K562 (cell line): ENCODE measurements around the gene PRDX2. TPM values are rescaled to one million over a fixed set of nuclear protein-coding genes. Genes with fewer than 3 reads are reported as not detected.
A peak's percentile ranks its signal among the peaks of the same experiment; 100 is the strongest.

ENCODE experiments used
- ASH1L ChIP-seq: fragments of 450-650 bp; IDR thresholded peaks from 2 replicates; pipeline ENCODE4 v1.6.1; 2018; ENCODE audit warnings: borderline replicate concordance, mild to moderate bottlenecking, low read depth; ENCODE audit not compliant: partially characterized antibody
- CEBPG ChIP-seq, 3 experiments: fragments of 200-800 bp in 1 of 3; sonication (Bioruptor generic) in 1 of 3; sonication (generic) in 1 of 3; formaldehyde crosslinking in 1 of 3; IDR thresholded peaks in 2 of 3; conservative IDR thresholded peaks in 1 of 3; 2 replicates each; pipeline versions ENCODE4 v1.6.1 to v1.8.0; 2016 to 2022; ENCODE audit warnings: missing compliant biosample characterization in 2 of 3, missing genetic modification characterization in 2 of 3, mild to moderate bottlenecking in 1 of 3, missing genetic modification reagents in 1 of 3
- CREB1 ChIP-seq, 2 experiments: sonication (generic) in 1 of 2; formaldehyde crosslinking in 1 of 2; IDR thresholded peaks; 2 replicates each; pipeline versions ENCODE4 v1.6.1 to v1.8.0; 2012 to 2022; ENCODE audit warnings: inconsistent platforms in 1 of 2, mild to moderate bottlenecking in 1 of 2, missing genetic modification reagents in 1 of 2, moderate library complexity in 1 of 2
- ETS2 ChIP-seq: IDR thresholded peaks from 2 replicates; pipeline ENCODE4 v1.6.1; 2016; ENCODE audit warnings: borderline replicate concordance, missing genetic modification characterization, mild to moderate bottlenecking, moderate library complexity, missing compliant biosample characterization; ENCODE audit not compliant: poor library complexity, severe bottlenecking
- HCFC1 ChIP-seq: IDR thresholded peaks from 2 replicates; pipeline ENCODE4 v1.6.1; 2012; ENCODE audit warnings: low read depth, low read length, improper control_type of control experiment
- HDAC2 ChIP-seq: fragments of 450-650 bp; IDR thresholded peaks from 2 replicates; pipeline ENCODE4 v1.6.1; 2016; ENCODE audit warnings: mild to moderate bottlenecking
- NFIX ChIP-seq: fragments of 250-450 bp; sonication (Bioruptor Pico); IDR thresholded peaks from 2 replicates; pipeline ENCODE4 v1.4.0; 2020; ENCODE audit warnings: low read depth, mild to moderate bottlenecking, moderate library complexity
- POLR2B ChIP-seq: fragments of 450-650 bp; IDR thresholded peaks from 2 replicates; pipeline ENCODE4 v1.6.1; 2018; ENCODE audit warnings: low read depth; ENCODE audit not compliant: partially characterized antibody
- PYGO2 ChIP-seq: fragments of 450-650 bp; IDR thresholded peaks from 2 replicates; pipeline ENCODE4 v1.6.1; 2016; ENCODE audit warnings: mild to moderate bottlenecking, missing genetic modification characterization, moderate library complexity, missing compliant biosample characterization
- RAD21 ChIP-seq, 2 experiments: fragments of 250-450 bp in 1 of 2; fragments of 450-650 bp in 1 of 2; sonication (Bioruptor Pico) in 1 of 2; formaldehyde crosslinking in 1 of 2; IDR thresholded peaks in 1 of 2; conservative IDR thresholded peaks in 1 of 2; 2 replicates each; pipeline versions ENCODE4 v1.4.0 to v1.8.0; 2020 to 2022; ENCODE audit warnings: mild to moderate bottlenecking in 2 of 2, moderate library complexity in 1 of 2
- RBM25 ChIP-seq: fragments of 200-400 bp; formaldehyde crosslinking; IDR thresholded peaks from 2 replicates; pipeline ENCODE4 v1.6.1; 2018; ENCODE audit warnings: low read length, low read depth, moderate library complexity; ENCODE audit not compliant: severe bottlenecking
- RFX7 ChIP-seq: fragments of 250-450 bp; sonication (Bioruptor Pico); IDR thresholded peaks from 2 replicates; pipeline ENCODE4 v1.5.1; 2021; ENCODE audit warnings: mild to moderate bottlenecking
- SIN3A ChIP-seq, 2 experiments: fragments of 150-350 bp in 1 of 2; IDR thresholded peaks; 2 replicates each; pipeline ENCODE4 v1.6.1; 2011 to 2016; ENCODE audit warnings: borderline replicate concordance in 2 of 2, low read depth in 2 of 2, low read length in 2 of 2, mild to moderate bottlenecking in 2 of 2, moderate library complexity in 2 of 2; ENCODE audit not compliant: control insufficient read depth in 1 of 2
- SRF ChIP-seq, 2 experiments: fragments of 250-450, 450-650 bp in 1 of 2; sonication (Bioruptor Pico) in 1 of 2; sonication (generic) in 1 of 2; formaldehyde crosslinking; IDR thresholded peaks; 2 replicates each; pipeline versions ENCODE4 v1.5.0 to v1.5.1; 2020 to 2022; ENCODE audit warnings: mild to moderate bottlenecking in 1 of 2, missing genetic modification reagents in 1 of 2
- TEAD4 ChIP-seq, 2 experiments: sonication (generic) in 1 of 2; formaldehyde crosslinking in 1 of 2; IDR thresholded peaks; 2 replicates each; pipeline versions ENCODE4 v1.6.1 to v1.8.0; 2012 to 2022; ENCODE audit warnings: borderline replicate concordance in 1 of 2, inconsistent platforms in 1 of 2, low read length in 1 of 2, mild to moderate bottlenecking in 1 of 2, missing genetic modification reagents in 1 of 2
- ZNF121 ChIP-seq: sonication (generic); formaldehyde crosslinking; conservative IDR thresholded peaks from 2 replicates; pipeline ENCODE4 v1.8.0; 2022; ENCODE audit warnings: missing genetic modification reagents
- ZNF224 ChIP-seq: sonication (generic); formaldehyde crosslinking; IDR thresholded peaks from 2 replicates; pipeline ENCODE4 v1.8.0; 2022; ENCODE audit warnings: mild to moderate bottlenecking, missing genetic modification reagents
- ZNF282 ChIP-seq: sonication (generic); formaldehyde crosslinking; IDR thresholded peaks from 2 replicates; pipeline ENCODE4 v1.8.1; 2023; ENCODE audit warnings: missing genetic modification reagents
- ZNF384 ChIP-seq: IDR thresholded peaks from 2 replicates; pipeline ENCODE4 v1.6.1; 2012; ENCODE audit warnings: low read depth, low read length, improper control_type of control experiment
- ZNF445 ChIP-seq: fragments of 250-450 bp; sonication (Bioruptor Pico); IDR thresholded peaks from 2 replicates; pipeline ENCODE4 v1.4.0; 2020; ENCODE audit warnings: low read depth, mild to moderate bottlenecking, moderate library complexity
- ZNF551 ChIP-seq: fragments of 250-450 bp; sonication (Bioruptor Pico); IDR thresholded peaks from 2 replicates; pipeline ENCODE4 v1.5.0; 2021; ENCODE audit warnings: mild to moderate bottlenecking, moderate library complexity
- polyA plus RNA-seq, 8 experiments: library from polyadenylated mRNA; depleted of rRNA in 4 of 8; stranded (reverse) in 5 of 8; unstranded in 3 of 8; fragments of >200 nt; fragmentation: Nextera tagmentation in 2 of 8; fragmentation: Illumina TruSeq in 1 of 8; extraction: Ambion mirVana in 2 of 8; extraction: Trizol in 1 of 8; gene quantifications; 2 replicates each; pipeline versions ENCODE4 v1.2.1 to v1.2.3, GENCODE V29; 2011 to 2014; ENCODE audit warnings: inconsistent platforms in 1 of 8, missing spikeins in 1 of 8
- total RNA-seq, 7 experiments: library from RNA; depleted of rRNA in 6 of 7; stranded (reverse); fragments of >200 nt in 6 of 7; fragmentation: Illumina TruSeq in 2 of 7; extraction: Trizol in 2 of 7; gene quantifications; 2 replicates each; pipeline versions ENCODE4 v1.2.1 to v1.2.3, GENCODE V29; 2011 to 2021; ENCODE audit warnings: low replicate concordance in 1 of 7
- TF ChIP-seq, protein P1 (sequence below): fragments of 250-450 bp; sonication (Bioruptor Pico); IDR thresholded peaks from 2 replicates; pipeline ENCODE4 v1.8.0; 2021; ENCODE audit warnings: moderate library complexity, mild to moderate bottlenecking, inconsistent platforms
- TF ChIP-seq, protein P2 (sequence below): fragments of 250-450 bp; sonication (Bioruptor Pico); IDR thresholded peaks from 2 replicates; pipeline ENCODE4 v1.8.0; 2021; ENCODE audit warnings: borderline replicate concordance, mild to moderate bottlenecking, moderate library complexity; ENCODE audit not compliant: poor library complexity, severe bottlenecking
- TF ChIP-seq, protein P3 (sequence below): fragments of 450-650 bp; IDR thresholded peaks from 2 replicates; pipeline ENCODE4 v1.7.0; 2016; ENCODE audit warnings: borderline replicate concordance

Gene PRDX2
- total and polyA plus RNA-seq, 9 of the 15 experiments (the other 6 are each of a cell fraction or from before 2014, with no cell fraction given), result 206 to 1,183 (median 415) TPM

DNA sequence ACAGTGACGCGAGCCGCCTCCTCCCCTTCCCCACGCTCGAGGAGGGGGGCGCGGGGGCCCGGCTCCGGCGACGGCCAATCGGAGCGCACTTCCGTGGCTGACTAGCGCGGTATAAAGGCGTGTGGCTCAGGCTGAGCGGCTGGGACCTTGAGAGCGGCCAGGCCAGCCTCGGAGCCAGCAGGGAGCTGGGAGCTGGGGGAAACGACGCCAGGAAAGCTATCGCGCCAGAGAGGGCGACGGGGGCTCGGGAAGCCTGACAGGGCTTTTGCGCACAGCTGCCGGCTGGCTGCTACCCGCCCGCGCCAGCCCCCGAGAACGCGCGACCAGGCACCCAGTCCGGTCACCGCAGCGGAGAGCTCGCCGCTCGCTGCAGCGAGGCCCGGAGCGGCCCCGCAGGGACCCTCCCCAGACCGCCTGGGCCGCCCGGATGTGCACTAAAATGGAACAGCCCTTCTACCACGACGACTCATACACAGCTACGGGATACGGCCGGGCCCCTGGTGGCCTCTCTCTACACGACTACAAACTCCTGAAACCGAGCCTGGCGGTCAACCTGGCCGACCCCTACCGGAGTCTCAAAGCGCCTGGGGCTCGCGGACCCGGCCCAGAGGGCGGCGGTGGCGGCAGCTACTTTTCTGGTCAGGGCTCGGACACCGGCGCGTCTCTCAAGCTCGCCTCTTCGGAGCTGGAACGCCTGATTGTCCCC is 10.1 kb downstream of the PRDX2 start, which contains the start of gene JUNB (continued):
- peak; percentile 77 for TF ChIP-seq CREB1 (IDR thresholded peaks at IDR 0.05)
- peak; percentile 88 for TF ChIP-seq CREB1 (CRISPR knock-in tag; IDR thresholded peaks at IDR 0.05)
- TF ChIP-seq HDAC2, result no peak
- TF ChIP-seq ZNF121 (CRISPR knock-in tag), result no peak
- peak; percentile 92 to 94; a peak in 2 of 4 replicates for TF ChIP-seq SIN3A (IDR thresholded peaks at IDR 0.05; ENCODE audit: borderline replicate concordance in 2 of 2, control insufficient read depth in 1 of 2, low read depth in 2 of 2, low read length in 2 of 2)
- no peak for TF ChIP-seq CEBPG (CRISPR knock-in tag; IDR thresholded peaks at IDR 0.05)
- no peak for TF ChIP-seq CEBPG (tag; conservative IDR thresholded peaks at IDR 0.05 in 1 of 2, IDR thresholded peaks at IDR 0.05 in 1 of 2)
- TF ChIP-seq, protein P1, sequence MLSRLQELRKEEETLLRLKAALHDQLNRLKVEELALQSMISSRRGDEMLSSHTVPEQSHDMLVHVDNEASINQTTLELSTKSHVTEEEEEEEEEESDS, result no peak
- TF ChIP-seq ETS2, result no peak
- TF ChIP-seq PYGO2 (tag), result no peak
- TF ChIP-seq HCFC1, result peak; percentile 56
- TF ChIP-seq ZNF282 (CRISPR knock-in tag), result peak; percentile 70; the same call in 1 of the 2 replicates
- TF ChIP-seq ZNF384, result no peak; the same call in 1 of the 2 replicates
- peak; percentile 13; the same call in 1 of the 2 replicates for TF ChIP-seq ZNF445 (CRISPR knock-in tag)
- TF ChIP-seq ZNF224, result no peak
- TF ChIP-seq ASH1L, result no peak
- peak; percentile 75 to 84 for TF ChIP-seq SRF (CRISPR knock-in tag; IDR thresholded peaks at IDR 0.05)
- TF ChIP-seq, protein P2, sequence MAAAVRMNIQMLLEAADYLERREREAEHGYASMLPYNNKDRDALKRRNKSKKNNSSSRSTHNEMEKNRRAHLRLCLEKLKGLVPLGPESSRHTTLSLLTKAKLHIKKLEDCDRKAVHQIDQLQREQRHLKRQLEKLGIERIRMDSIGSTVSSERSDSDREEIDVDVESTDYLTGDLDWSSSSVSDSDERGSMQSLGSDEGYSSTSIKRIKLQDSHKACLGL (CRISPR knock-in tag), result no peak
- no peak for TF ChIP-seq NFIX (CRISPR knock-in tag)
- TF ChIP-seq ZNF551 (CRISPR knock-in tag), result no peak
- TF ChIP-seq TEAD4 (IDR thresholded peaks at IDR 0.05; ENCODE audit: low read length), result no peak; the same call in 1 of the 2 replicates
- no peak for TF ChIP-seq TEAD4 (CRISPR knock-in tag; IDR thresholded peaks at IDR 0.05; ENCODE audit: borderline replicate concordance)
- TF ChIP-seq, protein P3, sequence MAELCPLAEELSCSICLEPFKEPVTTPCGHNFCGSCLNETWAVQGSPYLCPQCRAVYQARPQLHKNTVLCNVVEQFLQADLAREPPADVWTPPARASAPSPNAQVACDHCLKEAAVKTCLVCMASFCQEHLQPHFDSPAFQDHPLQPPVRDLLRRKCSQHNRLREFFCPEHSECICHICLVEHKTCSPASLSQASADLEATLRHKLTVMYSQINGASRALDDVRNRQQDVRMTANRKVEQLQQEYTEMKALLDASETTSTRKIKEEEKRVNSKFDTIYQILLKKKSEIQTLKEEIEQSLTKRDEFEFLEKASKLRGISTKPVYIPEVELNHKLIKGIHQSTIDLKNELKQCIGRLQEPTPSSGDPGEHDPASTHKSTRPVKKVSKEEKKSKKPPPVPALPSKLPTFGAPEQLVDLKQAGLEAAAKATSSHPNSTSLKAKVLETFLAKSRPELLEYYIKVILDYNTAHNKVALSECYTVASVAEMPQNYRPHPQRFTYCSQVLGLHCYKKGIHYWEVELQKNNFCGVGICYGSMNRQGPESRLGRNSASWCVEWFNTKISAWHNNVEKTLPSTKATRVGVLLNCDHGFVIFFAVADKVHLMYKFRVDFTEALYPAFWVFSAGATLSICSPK, result no peak
- peak; percentile 100 for TF ChIP-seq POLR2B
- TF ChIP-seq RFX7 (CRISPR knock-in tag), result 0 out of 2 replicates have a peak, but pooled peaks have one; percentile 38
- peak in 1 of 2 experiments; percentile 18; a peak in 2 of 4 replicates for TF ChIP-seq RAD21 (CRISPR knock-in tag; conservative IDR thresholded peaks at IDR 0.05 in 1 of 2, IDR thresholded peaks at IDR 0.05 in 1 of 2)
- peak; percentile 40 for TF ChIP-seq RBM25
